Kidney glomerular epithelial cell (primary cell): ENCODE results near the gene HYAL3.

Source experiments
- DNase-seq: peaks from one replicate; lab custom pipeline; 2025; lab: John Stamatoyannopoulos, UW

HYAL3 gene

DNA sequence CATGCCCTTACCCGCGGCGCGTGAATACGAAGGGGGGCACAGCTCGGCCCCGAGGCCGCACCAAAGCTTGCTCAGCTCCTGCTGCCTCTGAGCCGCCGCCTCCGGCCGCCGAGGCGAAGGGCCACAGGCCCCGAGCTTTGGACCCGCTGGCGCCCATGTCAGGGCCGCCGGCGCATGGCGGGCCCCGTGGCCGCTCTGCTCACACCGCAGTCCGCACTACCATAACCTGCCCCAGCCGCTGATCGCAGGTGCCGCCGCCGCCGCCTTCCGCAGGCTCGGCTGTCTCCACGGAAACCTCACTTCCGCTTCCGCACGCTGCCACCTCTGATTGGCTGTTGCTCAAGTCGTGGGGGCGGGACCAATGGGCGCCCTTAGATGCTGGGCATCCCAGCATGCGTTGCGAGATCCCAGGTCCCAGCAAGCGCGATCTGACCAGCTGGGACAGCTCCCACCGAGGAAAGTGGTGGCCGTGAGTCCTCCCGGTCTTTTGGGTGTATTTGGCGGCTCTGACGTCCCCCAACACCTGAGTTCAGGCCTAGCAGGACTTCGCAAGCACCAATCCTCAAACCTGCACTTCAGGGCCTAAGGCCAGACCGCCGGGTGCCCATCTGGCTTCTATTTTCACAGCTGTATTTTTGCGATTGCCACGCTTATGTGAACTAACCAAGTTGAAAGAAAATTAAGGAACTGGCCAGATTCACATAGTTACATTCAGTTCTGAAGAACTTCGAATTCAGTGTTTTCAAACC, 28.9 kb upstream of the HYAL3 start, which contains the start of gene TUSC2:
Gene TUSC2 (minus strand): TSS at position 281 of the 749 bp plus-strand sequence. CDS start 124 bp downstream, at position 157.
- peak; percentile 98 for DNase-seq

DNA sequence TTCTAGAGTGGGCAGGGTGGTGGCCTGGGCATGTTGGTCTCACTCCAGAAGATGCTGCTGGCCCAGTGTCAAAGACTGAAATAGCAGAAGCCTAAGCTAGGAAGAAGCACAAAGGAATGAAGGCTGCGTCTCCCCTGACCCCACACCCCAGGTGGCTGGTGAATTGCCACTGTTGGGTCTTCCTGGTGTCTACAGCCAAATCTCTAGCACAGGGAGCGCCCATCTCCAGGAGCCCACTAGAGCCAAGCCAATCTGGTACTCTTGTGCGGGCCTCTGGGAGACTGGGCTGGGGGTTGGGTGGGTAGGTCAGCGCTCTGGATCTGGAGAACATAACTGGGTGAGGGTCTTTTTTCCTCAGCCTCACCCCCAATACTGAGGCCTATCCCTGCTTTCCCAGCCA, 27.9 kb upstream of the HYAL3 start:
- DNase-seq = no peak

- DNase-seq = no peak
Observed at GRCh38 chr3:50326182-50326541, 27.0 kb upstream of the HYAL3 start.

DNA sequence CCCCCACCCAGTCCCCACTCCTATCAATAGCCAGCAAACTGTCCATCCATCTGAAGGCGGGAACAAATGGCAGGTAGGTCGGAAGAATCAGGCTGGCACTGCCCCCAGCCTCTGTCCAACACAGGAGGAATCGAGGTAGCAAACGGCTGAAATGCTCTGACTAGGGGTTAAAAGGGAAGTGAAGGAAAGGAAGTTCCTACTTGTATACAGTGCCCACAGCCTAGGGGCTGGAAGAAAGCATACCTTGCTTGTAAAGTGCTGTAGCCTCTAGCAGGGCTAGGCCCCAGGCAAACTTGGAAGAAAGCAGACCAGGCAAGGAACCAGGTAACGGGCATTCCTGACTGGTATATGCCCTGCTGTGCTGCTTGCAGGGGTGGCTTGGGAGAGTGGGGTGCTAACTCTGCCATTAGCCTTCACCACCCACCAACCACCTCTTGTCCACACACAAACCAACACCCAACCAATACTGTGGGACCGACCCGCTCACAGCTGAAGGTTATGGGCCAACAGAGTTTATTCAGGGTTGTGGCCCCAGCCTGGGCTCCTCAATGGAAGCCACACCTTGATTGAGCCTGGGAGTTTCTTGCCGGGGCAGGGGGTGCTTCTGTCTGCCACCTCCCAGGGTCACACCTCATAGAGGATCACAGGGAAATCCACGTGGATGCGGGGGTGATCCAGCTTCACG, 26.4 kb upstream of the HYAL3 start:
- no peak for DNase-seq

GRCh38 chr3:50325113-50325480, 25.9 kb upstream of the HYAL3 start:
- no peak for DNase-seq

- peak; percentile 58 for DNase-seq
Observed at GRCh38 chr3:50324351-50325112, 25.3 kb upstream of the HYAL3 start.

DNA sequence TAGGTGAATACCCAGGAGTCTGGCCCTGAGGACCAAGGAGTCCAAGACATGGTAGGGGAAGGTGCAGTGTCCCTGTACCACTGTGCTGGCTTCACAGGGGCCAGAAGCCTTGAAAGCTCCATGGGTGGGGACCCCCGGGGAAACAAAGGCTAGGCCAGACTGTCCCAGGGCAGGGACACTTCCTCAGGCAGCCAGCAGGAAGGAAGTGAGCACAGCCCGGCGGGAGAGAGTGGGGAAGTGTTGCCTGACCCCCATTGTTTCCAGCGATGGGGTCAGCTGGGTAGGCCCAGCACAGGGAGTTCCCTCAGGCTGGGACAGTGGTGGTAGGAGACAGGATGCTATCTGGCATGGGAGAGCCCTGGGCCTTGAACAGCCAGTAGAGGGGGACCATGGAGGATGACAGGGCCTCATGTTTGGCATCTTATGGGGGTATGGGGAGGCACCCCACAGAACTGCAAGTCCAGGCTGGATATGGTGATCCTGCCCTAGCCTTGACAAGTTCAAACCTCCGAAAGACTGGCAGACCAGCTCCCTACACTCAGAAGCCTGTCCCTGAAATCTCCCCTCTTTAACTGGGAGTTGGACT, 24.5 kb upstream of the HYAL3 start:
- DNase-seq = no peak

- no peak for DNase-seq
Observed at GRCh38 chr3:50323092-50323600, 23.9 kb upstream of the HYAL3 start.

DNA sequence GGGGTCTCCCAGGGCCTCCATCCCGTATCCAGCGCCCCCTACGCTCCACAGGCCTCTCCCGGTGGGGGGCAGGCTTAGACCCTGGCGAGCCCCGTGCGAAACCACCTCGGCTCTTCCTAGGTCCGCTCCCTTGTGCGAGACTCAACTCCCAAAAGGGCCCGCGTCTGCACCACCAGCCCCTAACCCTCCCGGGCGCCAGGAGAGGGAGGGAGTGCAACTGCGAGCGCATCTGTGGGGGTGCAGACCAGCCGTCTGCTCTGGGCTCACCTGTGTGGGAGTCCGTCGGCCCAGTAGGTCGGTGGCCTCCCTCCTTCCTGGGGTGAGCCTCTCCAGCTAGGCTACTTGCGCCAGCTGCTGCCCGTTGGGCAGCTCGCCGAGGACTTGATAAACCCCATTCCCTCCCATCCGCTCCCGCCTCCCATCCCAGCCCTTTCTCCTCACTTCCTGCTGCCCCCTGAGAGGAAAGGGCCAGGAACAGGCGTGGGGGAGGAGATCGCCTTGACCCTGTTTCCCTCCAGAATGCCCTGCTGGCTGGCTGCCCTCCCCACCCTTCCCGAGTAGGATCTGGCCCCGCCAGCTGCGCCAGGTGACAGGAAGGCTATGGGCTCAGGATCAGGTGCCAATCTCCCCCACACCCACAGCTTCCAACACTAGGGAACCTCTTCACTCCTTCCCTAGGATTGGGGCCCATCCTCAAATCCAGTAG, 23.3 kb upstream of the HYAL3 start, which contains the start of gene HYAL2:
Gene HYAL2 (minus strand): TSS at position 360 of the 706 bp plus-strand sequence. CDS start 2,256 bp downstream, outside the sequence.
- DNase-seq = no peak

GRCh38 chr3:50322115-50322385, 22.8 kb upstream of the HYAL3 start:
- DNase-seq = no peak

- DNase-seq = peak; percentile 92
Observed at GRCh38 chr3:50321336-50322114, 22.3 kb upstream of the HYAL3 start.

GRCh38 chr3:50320853-50321335, 21.7 kb upstream of the HYAL3 start:
- peak; percentile 53 for DNase-seq

DNA sequence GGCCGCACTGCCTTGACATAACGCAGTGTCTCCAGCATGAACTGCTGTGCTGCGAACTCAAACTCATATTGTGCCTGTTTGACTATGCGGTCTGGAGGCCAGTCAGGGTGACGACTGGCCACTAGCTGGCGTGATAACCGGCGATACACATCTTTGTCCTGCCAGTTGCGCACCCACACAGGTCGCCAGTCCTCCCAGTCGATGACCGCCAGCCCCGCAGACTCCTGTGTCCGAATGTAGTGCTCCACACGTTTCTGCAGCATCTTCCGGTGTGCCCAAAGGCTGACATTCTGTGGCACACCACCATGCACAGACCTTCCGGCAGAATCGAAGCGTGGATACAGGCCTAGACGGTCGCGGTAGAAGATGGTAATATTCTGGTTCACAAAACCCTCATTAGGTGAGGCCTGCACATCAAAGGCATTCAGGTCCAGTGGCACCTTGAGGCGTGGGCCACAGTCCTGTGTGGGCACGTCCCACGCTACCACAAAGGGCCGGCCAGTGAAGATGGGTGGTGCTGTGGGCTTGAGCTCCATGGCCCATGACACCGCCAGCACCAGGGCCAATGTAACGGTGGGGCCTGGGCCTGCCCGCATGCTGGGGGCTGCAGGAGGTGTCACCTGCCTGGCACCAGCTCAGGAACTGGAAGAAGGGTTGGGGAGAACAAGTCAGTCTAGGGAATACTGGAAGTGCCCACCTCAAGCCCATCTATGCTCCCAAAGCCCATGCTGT, 20.9 kb upstream of the HYAL3 start:
- DNase-seq = no peak

DNA sequence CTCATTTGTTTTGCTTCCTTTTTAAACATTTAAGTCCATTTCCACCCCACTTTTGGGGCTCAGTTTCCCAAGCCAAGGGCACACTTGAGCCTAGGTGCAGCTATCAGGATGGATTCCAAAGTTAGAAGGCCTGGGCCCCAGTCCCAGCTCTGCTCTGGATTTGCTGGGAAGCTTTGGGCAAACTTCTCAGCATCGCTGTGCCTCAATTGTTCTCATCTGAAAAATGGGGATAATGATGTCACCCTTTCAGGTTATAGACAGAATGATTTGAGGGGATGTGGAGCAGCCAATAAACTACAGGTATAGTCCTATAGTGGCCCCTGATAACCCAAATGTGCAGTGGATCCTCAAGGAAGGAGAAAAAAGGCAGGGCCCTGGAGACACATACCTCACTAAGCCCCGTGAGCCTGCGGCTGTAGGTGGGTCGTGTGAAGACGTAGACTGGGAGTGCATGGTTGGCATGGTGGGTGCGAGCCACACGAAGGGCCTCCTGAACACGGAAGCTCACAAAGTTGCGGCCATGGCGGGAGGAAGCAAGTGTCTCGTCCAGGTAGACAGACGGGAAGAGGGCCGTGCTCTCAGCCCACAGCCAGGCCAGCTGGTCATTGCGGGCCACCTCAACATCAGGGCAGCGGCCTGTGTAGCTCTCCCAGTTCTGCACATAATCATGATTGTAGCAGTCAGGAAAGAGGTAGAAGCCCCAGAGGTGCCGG, 20.1 kb upstream of the HYAL3 start:
- DNase-seq = no peak

- no peak for DNase-seq
Observed at GRCh38 chr3:50318615-50319014, 19.4 kb upstream of the HYAL3 start.

- DNase-seq = no peak
Observed at GRCh38 chr3:50318163-50318562, 19.0 kb upstream of the HYAL3 start.

DNA sequence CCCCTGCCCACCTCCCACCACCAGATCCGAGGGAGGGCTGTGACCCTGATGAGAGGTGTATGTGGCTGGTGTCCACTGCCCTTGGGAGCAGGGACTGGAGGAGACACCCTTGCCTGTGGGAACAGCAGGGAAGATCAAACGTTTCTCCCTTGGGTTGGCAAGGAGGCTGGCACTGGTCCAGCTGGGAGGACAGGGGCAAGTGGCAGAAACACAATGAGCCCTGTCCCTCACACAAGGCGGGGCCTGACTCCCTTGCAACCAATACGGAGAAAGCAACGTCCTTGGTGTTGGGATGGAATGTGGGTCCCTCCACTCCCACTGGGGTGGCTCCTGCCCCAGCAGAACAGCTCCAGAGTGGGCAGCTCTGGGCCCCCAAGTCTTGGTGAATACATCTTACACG, 18.1 kb upstream of the HYAL3 start:
- DNase-seq = no peak

DNA sequence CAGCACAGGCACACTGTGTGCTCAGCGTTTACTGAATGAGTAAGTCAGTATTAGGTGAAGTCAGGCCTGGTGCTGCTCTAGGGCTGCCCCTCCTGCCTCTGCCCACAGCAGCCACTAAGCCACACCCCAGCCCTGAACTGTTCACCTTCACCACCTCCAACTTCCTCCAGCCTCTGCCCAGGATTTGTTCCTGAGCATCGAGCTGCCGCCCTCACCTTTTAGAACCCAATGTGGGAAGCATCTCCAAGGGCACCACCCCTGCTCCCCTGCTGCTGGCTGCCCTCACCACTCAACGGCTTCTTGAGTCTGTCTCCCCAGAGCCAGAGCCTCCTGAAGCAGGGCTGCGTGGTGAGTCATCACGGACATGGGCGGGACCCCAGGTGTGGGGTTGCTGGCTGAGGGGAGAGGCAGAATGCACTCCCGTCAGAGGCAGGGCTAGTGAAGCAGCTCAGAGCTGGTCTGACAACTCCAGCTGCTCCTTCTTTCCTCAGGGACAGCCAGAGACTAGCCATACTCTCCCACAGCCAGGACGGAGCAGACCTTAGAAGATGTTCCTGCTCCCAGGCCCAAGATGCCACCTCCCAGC, 17.5 kb upstream of the HYAL3 start:
- peak; percentile 66 for DNase-seq

DNA sequence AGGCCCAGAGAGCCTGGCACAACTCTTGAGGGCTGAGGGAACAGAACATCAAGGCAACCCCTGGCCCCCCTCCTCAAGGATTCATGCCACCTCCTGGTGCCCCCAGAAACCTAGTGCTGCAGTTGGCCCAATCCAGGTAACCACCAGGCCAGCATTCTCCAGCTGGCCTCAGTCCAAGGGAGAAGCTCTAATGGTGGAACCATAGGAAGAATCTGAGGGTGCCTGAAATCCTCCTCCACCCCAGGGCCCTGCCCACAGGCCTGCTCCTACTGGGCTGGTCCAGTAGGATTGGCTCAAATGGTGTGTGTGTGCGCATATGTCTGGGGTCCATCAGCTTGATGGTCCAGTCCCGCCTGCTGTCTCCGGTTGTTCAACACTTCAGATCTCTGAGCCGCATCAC, 15.6 kb upstream of the HYAL3 start:
- DNase-seq = no peak
